Stimulated activated CD8-positive, alpha-beta memory T cell treated with anti-CD3 and anti-CD28 coated beads, Interleukin-4, amount 100 ng/mL, for 48 hours (primary cell): Measurements from ENCODE around the gene PTPRU.
"Not testable (repeated sequence)": the region's sequence is repeated elsewhere in the genome, so short reads cannot be mapped to it uniquely, and the experiment has no call there.

ENCODE experiments used
- DNase-seq: peaks from one replicate; pipeline ENCODE4 v3.0.0-alpha.2; 2020

PTPRU gene

DNA sequence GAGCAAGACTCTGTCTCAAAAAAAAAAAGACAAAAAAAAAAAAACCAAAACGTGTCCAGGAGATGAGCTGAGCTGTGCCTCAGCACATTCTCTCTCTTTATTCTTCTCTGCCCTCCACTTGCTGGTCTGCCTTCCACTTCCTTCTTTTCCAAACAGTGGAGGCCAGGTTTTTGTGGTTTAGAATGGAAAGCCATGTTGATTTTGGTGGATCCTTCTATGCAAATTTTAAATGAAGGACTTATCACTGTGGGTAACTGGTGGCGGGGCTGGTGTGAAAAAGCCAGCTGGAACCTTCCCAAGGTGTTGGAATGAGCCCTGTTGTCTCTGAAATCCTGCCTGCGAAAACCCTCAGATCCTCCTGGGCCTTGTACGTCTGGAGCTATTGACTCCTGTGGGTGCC, 61.9 kb downstream of the PTPRU start:
- no peak for DNase-seq

GRCh38 chr1:29299446-29299845, 63.1 kb downstream of the PTPRU start:
- DNase-seq: no peak

GRCh38 chr1:29301732-29302131, 65.4 kb downstream of the PTPRU start:
- not testable (repeated sequence) for DNase-seq

DNA sequence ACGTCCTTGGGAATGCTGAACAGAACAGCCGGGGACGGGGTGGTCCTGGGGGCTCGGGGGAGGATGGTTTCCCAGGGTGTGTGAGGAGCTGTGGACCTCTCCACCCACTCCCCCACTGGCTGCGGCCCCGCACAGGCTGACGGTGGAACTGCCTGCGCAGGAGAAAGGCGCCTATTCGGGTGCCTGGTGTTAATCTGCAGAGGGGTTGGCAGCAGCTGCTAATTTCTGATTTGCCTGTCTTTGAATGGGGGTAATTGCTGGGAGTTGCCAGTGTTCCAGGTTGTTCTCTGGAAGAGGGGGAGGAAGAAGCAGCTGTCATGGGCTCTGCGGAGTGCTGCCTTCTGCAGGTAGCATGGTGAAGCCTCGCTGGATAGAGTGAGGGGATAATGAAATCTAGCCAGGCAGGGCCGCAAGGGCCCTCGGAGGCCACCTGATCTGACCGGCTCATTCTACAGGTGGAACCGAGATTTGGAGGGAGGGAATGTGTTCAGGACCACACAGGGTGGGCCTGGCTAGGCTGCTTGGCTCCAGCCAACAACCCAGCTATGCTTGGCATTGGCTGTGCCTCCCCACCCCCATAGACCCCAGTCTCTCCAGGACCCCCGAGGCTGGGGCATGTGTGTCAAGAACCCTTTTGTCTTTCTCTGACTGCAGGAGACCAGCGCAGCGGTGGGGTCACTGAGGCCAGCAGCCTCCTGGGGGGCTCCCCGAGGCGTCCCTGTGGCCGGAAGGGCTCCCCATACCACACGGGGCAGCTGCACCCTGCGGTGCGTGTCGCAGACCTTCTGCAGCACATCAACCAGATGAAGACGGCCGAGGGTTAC, 67.1 kb downstream of the PTPRU start:
- DNase-seq: no peak

DNA sequence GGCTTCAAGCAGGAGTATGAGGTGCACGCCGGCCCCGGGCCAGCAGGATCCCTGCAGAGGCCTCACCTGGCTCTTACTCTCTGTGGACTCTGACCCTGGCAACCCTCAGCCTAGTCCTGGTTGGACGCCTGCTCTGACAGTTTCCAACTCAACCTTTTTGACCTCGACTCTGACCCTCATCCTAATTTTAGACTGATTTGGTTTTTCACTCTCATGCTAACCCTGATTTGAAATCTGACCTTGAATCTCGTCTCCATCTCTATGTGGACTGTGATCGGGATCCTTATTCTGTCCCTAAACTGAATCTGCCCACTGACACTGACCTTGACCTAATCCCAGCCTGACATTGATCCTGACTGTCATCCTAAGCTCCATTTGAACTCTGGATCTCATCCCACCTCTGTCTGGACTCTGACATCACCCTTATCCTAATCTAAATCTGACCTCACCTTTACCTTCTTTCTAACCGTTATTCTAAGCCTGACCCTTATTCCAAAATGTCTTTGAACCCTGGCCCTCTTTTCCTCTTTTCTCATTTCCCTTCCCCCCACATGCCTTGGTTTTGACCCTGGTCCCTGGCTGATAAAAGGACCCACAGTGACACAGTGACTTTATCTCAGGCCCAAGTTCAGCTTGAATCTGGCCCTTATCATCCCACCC, 67.8 kb downstream of the PTPRU start:
- DNase-seq: no peak

GRCh38 chr1:29305943-29306342, 69.6 kb downstream of the PTPRU start:
- no peak for DNase-seq

DNA sequence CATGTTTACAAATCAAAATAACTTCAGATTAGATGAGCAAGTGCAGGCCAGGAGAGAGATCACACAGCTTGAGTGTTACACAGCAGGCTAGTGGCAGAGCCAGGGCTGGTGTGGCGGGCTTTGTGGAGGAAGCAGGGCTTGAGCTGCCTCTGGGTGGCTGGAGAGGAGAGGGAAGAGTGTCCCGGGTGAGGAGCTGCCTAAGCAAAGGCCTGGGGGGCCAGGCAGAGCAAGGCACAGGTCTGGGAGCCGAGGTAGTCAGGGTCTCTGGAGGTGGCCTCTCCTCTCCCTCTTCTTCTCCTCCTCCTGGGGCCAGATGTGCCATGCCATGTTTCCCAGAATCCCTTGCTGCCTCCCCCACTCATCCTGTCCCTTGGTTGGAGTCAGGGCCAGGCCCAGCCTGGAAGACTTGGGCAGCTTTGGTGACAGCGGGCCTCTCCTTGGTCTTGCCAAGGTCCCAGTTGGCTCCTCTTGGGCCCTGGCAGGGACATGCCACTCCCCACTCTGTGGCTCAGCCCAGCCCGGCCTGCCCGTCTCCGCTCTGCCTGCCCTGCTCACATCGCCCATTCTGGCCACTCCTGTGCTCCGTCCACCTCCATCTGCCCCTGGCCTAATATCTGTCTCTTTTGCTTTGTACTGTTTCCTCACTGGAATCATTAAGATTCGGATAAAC, 70.3 kb downstream of the PTPRU start:
- no peak for DNase-seq

- DNase-seq: no peak
These were observed 72.8 kb downstream of the PTPRU start for GRCh38 chr1:29309075-29309474.

DNA sequence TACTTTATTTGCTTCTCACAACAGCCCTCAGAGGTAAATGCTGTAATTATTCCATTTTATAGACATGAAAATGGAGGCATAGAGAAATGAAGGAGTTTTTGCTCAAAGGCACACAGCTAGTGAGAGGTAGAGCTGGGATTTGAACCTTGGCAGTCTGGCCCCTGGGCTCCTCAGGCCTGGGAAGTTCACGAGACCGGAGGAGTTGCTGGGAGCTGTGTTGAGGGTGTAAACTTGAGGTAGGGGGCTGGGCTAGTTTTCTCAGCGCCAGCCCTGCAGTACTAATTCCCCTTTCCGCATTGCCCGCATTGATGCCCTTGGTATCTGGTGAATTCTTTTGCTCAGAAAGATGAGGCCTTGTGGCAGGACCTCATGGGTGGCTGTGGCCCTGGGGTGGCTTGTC, 73.3 kb downstream of the PTPRU start:
- no peak for DNase-seq

DNA sequence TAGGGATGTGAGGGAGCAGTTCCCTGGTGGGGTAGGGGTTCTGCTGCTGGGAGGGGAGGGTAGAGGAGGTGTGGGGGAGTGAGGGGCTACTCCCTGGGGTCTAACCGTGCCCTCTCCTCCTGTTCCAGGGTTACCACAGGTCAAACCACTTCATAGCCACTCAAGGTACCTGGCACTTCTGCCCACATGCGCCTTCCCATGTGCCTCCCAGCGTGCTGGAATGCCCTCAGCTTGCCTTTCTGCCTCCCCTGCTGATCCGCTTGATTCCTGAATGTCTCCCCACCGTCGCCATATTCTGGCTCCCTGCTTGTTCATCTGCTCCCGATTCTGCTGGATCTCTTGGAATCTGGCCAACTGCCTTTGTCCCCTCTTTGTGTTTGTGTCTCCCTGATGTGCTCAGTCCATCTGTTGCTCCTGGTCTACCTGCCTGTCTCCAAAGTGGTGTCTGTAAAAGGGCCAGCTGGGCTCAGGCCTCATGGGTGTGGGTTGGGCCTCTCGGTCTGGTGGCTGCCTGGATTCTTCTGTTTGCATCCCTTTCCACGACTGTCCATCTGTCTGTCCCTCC, 74.4 kb downstream of the PTPRU start:
- no peak for DNase-seq

DNA sequence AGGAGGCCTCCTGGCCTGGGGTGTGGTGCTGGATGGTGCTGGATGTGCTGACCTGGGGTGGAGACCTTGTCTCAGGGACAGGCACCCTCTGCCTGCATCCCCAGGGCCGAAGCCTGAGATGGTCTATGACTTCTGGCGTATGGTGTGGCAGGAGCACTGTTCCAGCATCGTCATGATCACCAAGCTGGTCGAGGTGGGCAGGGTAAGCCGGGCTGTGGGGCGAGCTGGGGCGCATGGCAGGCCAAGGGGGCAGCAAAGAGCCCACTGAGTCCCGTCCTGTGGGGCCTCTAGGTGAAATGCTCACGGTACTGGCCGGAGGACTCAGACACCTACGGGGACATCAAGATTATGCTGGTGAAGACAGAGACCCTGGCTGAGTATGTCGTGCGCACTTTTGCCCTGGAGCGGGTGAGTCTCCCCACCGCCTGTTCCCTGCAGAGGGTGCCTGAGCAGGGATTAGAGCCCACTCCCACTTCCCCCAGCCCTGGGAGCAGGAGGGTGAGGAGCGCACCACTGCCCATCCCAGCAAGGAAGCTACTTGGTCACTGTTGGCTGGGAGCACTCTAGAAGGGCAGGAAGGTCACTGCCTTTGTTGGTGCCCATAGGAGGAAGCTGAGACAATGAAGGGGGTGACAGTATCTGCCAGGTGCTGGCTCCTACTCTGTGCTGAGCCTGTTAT, 75.2 kb downstream of the PTPRU start:
- no peak for DNase-seq

GRCh38 chr1:29312469-29313461, 76.4 kb downstream of the PTPRU start:
- no peak for DNase-seq

GRCh38 chr1:29314685-29315084, 78.4 kb downstream of the PTPRU start:
- DNase-seq: not testable (repeated sequence)

DNA sequence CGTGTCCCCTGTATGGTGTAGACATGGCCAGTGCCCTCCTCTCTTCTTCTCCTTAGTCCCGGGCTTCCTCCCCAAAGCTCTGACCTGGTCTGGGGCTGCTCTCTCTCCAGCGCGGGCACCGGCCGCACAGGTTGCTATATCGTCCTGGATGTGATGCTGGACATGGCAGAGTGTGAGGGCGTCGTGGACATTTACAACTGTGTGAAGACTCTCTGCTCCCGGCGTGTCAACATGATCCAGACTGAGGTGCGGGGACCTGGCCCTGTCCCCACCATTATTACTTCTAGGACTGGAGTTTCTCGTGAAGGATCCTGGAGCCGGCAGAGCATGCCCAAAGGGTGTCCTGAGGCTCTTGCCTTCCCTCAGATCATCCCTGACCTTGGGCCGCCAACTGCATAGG, 78.9 kb downstream of the PTPRU start:
- no peak for DNase-seq

DNA sequence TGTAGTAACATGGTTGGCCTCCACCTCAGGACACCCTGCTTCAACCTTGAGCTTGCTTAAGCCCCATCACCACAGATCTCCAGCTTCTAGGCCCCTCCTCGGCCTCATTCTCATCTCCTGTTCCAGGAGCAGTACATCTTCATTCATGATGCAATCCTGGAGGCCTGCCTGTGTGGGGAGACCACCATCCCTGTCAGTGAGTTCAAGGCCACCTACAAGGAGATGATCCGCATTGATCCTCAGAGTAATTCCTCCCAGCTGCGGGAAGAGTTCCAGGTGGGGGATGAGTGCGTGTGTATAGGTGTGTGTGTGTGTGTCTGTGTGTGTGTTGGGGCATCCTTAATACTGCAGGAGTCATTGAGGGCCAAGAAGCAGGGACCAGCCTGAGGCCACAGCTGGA, 79.6 kb downstream of the PTPRU start:
- DNase-seq: no peak

DNA sequence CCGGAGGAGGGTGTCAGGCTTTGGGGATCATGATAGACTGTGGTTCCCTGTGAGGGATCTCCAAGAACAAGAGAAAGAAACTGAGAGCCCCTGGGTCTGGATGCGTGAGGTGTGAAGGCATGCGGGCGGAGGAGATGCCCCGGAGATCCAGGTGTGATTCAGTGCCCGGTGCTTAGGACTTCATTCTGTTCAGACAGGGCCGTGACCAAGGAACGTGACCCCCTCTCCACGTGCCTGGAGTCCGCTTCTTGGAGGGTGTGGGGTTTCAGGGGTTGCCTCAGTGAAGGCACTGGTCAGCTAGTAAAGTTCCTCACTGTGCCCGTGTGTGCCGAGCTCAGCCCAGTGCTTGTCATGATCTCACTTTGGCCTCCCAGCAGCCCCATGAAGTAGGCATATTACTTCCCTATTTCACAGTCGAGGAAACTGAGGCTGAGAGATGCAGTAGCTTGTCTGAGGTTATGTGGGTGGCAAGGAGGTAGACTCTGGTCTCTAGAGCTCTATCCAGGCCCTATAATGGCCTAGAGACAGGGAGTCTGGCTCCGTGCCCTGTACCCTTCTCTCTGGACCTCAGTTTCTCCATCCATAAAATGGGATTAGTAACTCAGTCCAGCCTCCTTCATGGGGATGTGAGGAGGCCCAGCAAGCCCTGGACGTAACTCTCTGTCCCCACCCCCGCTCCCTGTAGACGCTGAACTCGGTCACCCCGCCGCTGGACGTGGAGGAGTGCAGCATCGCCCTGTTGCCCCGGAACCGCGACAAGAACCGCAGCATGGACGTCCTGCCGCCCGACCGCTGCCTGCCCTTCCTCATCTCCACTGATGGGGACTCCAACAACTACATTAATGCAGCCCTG, 81.0 kb downstream of the PTPRU start:
- DNase-seq: no peak

DNA sequence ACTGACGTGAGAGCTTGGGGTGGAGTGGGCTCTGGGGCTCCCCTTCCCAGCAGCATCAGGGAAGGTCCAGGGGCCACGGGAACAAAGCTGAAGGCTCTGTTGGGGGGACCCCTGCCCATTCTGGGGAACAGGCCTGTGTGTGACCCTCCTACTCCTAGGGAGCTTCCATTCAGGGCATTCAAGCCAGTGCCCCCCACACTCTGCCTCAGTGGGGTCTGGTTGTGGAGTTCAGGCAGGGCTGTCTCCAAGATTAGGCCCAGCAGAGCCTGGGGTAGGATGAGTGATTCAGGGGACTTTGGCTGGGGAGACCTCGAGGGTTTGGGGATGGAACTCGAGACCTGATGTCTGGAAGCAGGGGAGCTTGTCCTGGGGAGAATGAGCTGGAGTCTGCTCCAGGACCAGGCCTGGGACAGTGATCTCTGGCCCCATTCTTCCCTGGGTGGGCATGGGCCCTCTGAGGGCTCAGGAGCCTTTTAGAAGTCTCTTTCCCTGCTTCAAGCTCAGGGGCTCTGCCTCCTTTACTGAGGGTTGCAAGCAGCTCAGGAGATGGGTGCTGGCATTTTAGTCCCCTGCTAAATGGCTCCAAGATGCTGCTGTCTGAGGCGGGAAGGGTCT, 81.7 kb downstream of the PTPRU start:
- DNase-seq: no peak

GRCh38 chr1:29318724-29319123, 82.4 kb downstream of the PTPRU start:
- DNase-seq: no peak

- no peak for DNase-seq
These were observed 83.2 kb downstream of the PTPRU start for GRCh38 chr1:29319300-29320110.
